Gastroesophageal sphincter (tissue), 3 donors: ENCODE data around the gene TLE2.

Experiments used
- POLR2A ChIP-seq, 2 donors: fragments of 450-650 bp; IDR thresholded peaks; one replicate each; pipeline ENCODE4 v1.6.1; 2017; ENCODE audit warnings: antibody characterized with exemption in 2 of 2, mild to moderate bottlenecking in 2 of 2, moderate library complexity in 1 of 2
- POLR2AphosphoS5 ChIP-seq: sonication (generic); formaldehyde crosslinking; IDR thresholded peaks from one replicate; pipeline ENCODE4 v1.6.1; 2017; ENCODE audit warnings: antibody characterized with exemption
- TF ChIP-seq, protein P1 (sequence below), 4 experiments: fragments of 200-600 bp in 2 of 4; fragments of 450-650 bp in 2 of 4; sonication (generic) in 1 of 4; IDR thresholded peaks; one replicate each; pipeline ENCODE4 v1.5.1; 2017 to 2019; ENCODE audit warnings: antibody characterized with exemption in 4 of 4, mild to moderate bottlenecking in 2 of 4, moderate library complexity in 2 of 4

DNA sequence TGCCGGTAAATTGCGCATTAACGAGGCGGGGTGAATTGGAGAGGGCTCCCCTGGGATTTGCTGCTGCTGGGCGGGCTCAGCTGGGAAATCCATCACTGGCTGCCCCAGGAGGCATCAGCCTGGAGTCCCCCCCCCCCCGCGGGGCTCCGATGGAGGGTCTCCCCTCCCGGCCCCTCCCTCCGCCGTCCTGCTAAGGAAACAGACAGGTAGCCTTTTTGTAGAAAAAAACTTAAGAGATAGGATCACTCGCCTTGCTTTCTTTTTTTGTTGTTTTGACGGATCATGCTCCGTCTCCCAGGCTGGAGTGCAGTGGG, 44.9 kb downstream of the TLE2 start:
- TF ChIP-seq, protein P1, sequence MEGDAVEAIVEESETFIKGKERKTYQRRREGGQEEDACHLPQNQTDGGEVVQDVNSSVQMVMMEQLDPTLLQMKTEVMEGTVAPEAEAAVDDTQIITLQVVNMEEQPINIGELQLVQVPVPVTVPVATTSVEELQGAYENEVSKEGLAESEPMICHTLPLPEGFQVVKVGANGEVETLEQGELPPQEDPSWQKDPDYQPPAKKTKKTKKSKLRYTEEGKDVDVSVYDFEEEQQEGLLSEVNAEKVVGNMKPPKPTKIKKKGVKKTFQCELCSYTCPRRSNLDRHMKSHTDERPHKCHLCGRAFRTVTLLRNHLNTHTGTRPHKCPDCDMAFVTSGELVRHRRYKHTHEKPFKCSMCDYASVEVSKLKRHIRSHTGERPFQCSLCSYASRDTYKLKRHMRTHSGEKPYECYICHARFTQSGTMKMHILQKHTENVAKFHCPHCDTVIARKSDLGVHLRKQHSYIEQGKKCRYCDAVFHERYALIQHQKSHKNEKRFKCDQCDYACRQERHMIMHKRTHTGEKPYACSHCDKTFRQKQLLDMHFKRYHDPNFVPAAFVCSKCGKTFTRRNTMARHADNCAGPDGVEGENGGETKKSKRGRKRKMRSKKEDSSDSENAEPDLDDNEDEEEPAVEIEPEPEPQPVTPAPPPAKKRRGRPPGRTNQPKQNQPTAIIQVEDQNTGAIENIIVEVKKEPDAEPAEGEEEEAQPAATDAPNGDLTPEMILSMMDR (IDR thresholded peaks at IDR 0.05) = no peak
- no peak for TF ChIP-seq POLR2A (IDR thresholded peaks at IDR 0.05)
- no peak for TF ChIP-seq POLR2AphosphoS5
